Hepatocyte (in vitro differentiated cells): Measurements from ENCODE around the gene R3HDM4. TPM values are rescaled to one million over a fixed set of nuclear protein-coding genes. Genes with fewer than 3 reads are reported as not detected.
A peak's percentile ranks its signal among the peaks of the same experiment; 100 is the strongest.

ENCODE experiments used
- DNase-seq: peaks from one replicate; pipeline ENCODE4 v3.0.0-alpha.2; 2016; ENCODE audit warnings: low spot score
- H2AFZ ChIP-seq: fragments of 200-600 bp; sonication (generic); 2 replicates; pipeline ENCODE4 v1.6.0; 2016; ENCODE audit warnings: antibody characterized with exemption, mild to moderate bottlenecking
- H3K27ac ChIP-seq: fragments of 200-600 bp; sonication (generic); 2 replicates; pipeline ENCODE4 v1.5.1; 2016; ENCODE audit warnings: mild to moderate bottlenecking
- H3K27me3 ChIP-seq: fragments of 200-600 bp; sonication (generic); 2 replicates; pipeline ENCODE4 v1.6.1; 2016
- H3K36me3 ChIP-seq: fragments of 200-600 bp; sonication (generic); replicated peaks from 2 replicates; pipeline ENCODE4 v1.5.1; 2016; ENCODE audit warnings: low read depth; ENCODE audit not compliant: insufficient read depth
- H3K4me1 ChIP-seq: fragments of 200-600 bp; sonication (generic); 2 replicates; pipeline ENCODE4 v1.5.1; 2016; ENCODE audit warnings: mild to moderate bottlenecking, moderate library complexity; ENCODE audit not compliant: insufficient read depth
- H3K4me2 ChIP-seq: fragments of 200-600 bp; sonication (generic); 2 replicates; pipeline ENCODE4 v1.6.0; 2016
- H3K4me3 ChIP-seq: fragments of 200-600 bp; sonication (generic); 2 replicates; pipeline ENCODE4 v1.5.1; 2016; ENCODE audit warnings: mild to moderate bottlenecking
- H3K79me2 ChIP-seq: fragments of 200-600 bp; sonication (generic); 2 replicates; pipeline ENCODE4 v1.6.0; 2017; ENCODE audit warnings: mild to moderate bottlenecking
- H3K9me2 ChIP-seq: fragments of 200-600 bp; sonication (generic); replicated peaks from 2 replicates; pipeline ENCODE4 v1.6.0; 2017; ENCODE audit warnings: mild to moderate bottlenecking; ENCODE audit not compliant: insufficient read depth
- H3K9me3 ChIP-seq: fragments of 200-600 bp; sonication (generic); 2 replicates; pipeline ENCODE4 v1.5.1; 2016; ENCODE audit warnings: low read depth, mild to moderate bottlenecking
- H4K20me1 ChIP-seq: fragments of 200-600 bp; sonication (generic); 2 replicates; pipeline ENCODE4 v1.6.0; 2016; ENCODE audit warnings: mild to moderate bottlenecking; ENCODE audit not compliant: insufficient read depth, poor library complexity, severe bottlenecking
- EZH2 ChIP-seq: fragments of 200-600 bp; sonication (generic); IDR thresholded peaks from 2 replicates; pipeline ENCODE4 v1.6.1; 2016; ENCODE audit warnings: antibody characterized with exemption, mild to moderate bottlenecking, borderline replicate concordance
- EZH2phosphoT487 ChIP-seq: fragments of 200-600 bp; sonication (generic); IDR thresholded peaks from one replicate; pipeline ENCODE4 v1.6.1; 2018; ENCODE audit warnings: antibody characterized with exemption, mild to moderate bottlenecking, low read depth, moderate library complexity; ENCODE audit not compliant: unreplicated experiment, severe bottlenecking
- WGBS: methylation state at CpG from one replicate; pipeline ENCODE4 v1.1.6; 2016; ENCODE audit warnings: low lambda C conversion rate; ENCODE audit errors: missing lambda C conversion rate; 5-methylcytosine and 5-hydroxymethylcytosine counted together
- polyA plus RNA-seq: library from polyadenylated mRNA; unstranded; fragments of >200 nt; fragmentation: Nextera tagmentation; extraction: Ambion mirVana; gene quantifications from 2 replicates; pipeline ENCODE4 v1.2.1, GENCODE V29; 2016
- total RNA-seq: library from RNA; depleted of rRNA; stranded (reverse); fragments of >200 nt; gene quantifications from 2 replicates; pipeline ENCODE4 v1.2.3, GENCODE V29; 2014
- TF ChIP-seq, protein P1 (sequence below): fragments of 200-600 bp; sonication (generic); IDR thresholded peaks from 2 replicates; pipeline ENCODE4 v1.5.1; 2016; ENCODE audit warnings: antibody characterized with exemption, mild to moderate bottlenecking; ENCODE audit not compliant: poor library complexity

The R3HDM4 gene
- total and polyA plus RNA-seq, 2 experiments from 2014 or later, result 44.1 to 86.6 TPM

DNA sequence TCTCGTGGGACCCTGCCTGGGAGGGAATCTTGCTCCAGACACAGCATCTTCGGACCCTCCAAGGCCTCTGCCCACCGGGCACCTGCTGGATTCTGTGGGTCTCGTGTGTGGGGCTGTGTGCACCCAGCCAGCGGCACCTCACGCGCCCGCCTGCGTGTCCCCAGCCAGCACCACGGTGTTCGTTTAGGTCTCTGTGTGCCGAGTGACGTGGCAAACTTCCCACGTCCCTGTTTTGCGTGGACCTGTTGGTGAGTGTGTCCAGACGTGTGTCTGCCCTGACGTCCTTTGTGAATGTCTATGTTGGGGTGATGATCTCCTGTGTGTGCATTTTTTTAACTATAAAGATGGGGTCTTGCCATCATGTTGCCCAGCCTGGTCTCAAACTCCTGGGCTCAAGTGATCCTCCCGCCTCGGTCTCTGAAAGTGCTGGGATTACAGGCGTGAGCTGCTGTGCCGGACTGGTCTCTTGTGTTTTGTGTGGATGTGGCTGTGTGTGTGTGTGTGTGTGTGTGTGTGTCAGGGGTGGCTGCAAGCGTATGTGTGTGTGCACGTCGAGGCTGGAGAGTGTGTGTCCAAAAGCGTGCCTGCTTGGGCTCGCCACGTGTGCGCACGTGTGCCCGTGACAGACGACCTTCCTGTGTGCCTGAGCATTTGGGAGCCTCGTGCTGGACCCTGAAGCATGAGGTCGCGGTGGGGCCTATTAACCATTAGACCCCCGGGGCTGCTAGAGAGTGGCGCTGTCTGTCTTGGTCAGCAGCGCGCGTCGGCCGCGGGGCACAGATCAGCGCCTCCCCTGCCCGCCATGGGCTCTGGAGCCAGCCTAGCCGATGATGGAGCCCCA, 28.5 kb upstream of the R3HDM4 start:
- H3K9me2 ChIP-seq, result no peaks in the 10 kb centered on the region
- no peak for DNase-seq
- peaks cover 99% of the 10 kb centered on the region for H3K79me2 ChIP-seq
- no peak overlapping the region for H3K27ac ChIP-seq
- no peak overlapping the region for H3K4me2 ChIP-seq
- WGBS, result 95% methylated on average over 45 of the region's 45 CpGs
- H2AFZ ChIP-seq, result no peak overlapping the region
- H3K9me3 ChIP-seq, result no peaks in the 10 kb centered on the region
- H3K4me1 ChIP-seq, result peaks cover 38% of the 10 kb centered on the region
- H3K36me3 ChIP-seq, result no peaks in the 10 kb centered on the region
- TF ChIP-seq EZH2phosphoT487 (no peak), EZH2 (no peak)
- TF ChIP-seq, protein P1, sequence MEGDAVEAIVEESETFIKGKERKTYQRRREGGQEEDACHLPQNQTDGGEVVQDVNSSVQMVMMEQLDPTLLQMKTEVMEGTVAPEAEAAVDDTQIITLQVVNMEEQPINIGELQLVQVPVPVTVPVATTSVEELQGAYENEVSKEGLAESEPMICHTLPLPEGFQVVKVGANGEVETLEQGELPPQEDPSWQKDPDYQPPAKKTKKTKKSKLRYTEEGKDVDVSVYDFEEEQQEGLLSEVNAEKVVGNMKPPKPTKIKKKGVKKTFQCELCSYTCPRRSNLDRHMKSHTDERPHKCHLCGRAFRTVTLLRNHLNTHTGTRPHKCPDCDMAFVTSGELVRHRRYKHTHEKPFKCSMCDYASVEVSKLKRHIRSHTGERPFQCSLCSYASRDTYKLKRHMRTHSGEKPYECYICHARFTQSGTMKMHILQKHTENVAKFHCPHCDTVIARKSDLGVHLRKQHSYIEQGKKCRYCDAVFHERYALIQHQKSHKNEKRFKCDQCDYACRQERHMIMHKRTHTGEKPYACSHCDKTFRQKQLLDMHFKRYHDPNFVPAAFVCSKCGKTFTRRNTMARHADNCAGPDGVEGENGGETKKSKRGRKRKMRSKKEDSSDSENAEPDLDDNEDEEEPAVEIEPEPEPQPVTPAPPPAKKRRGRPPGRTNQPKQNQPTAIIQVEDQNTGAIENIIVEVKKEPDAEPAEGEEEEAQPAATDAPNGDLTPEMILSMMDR, result no peak
- H4K20me1 ChIP-seq, result peaks cover 86% of the 10 kb centered on the region
- no peak overlapping the region for H3K4me3 ChIP-seq
- H3K27me3 ChIP-seq, result no peaks in the 10 kb centered on the region

DNA sequence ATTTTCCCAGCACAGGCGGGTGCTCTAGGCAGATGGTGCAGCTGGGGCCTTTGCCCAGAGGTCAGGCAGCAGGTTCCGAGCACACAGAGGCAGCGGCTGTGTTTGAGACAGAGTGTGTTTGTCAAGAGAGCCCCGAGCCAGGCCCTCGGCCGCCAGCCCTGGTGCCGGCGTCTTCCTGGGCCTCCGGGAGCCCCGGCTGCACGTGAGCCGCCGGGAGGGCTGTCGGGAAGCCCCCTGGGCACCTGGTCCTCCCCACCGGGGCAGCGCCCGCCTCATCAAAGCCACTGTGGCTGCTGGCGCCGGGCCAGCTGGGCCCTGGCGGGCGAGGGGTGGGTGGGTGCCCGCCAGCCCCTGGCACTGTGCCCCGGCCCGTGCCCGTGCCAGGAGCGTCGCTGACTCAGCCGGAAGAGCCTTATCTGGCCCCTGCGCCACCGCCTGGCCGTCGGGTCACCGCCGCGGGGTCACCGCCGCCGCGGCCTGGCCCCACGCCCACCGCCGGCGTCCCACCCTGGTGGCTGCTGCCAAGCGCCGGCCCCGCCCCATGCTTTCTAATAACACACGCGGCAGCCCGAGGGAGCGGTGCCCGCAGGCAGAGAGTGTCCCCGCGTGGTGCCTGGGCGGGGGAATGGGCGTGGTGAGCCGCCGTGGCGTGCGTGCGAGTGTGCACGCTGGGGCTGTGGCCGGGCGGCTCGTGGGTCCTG, 27.7 kb upstream of the R3HDM4 start:
- peak overlapping the region; percentile 57 for H3K27ac ChIP-seq
- no peaks in the 10 kb centered on the region for H3K36me3 ChIP-seq
- H3K4me3 ChIP-seq, result no peak overlapping the region
- WGBS, result 93% methylated on average over 35 of the region's 64 CpGs
- H3K4me1 ChIP-seq, result peaks cover 38% of the 10 kb centered on the region
- H3K79me2 ChIP-seq, result peaks cover 99% of the 10 kb centered on the region
- H3K4me2 ChIP-seq, result no peak overlapping the region
- H4K20me1 ChIP-seq, result peaks cover 91% of the 10 kb centered on the region
- H3K9me3 ChIP-seq, result no peaks in the 10 kb centered on the region
- H3K27me3 ChIP-seq, result no peaks in the 10 kb centered on the region
- TF ChIP-seq, protein P1, result no peak
- no peak for TF ChIP-seq EZH2
- no peaks in the 10 kb centered on the region for H3K9me2 ChIP-seq
- DNase-seq, result no peak
- no peak overlapping the region for H2AFZ ChIP-seq

DNA sequence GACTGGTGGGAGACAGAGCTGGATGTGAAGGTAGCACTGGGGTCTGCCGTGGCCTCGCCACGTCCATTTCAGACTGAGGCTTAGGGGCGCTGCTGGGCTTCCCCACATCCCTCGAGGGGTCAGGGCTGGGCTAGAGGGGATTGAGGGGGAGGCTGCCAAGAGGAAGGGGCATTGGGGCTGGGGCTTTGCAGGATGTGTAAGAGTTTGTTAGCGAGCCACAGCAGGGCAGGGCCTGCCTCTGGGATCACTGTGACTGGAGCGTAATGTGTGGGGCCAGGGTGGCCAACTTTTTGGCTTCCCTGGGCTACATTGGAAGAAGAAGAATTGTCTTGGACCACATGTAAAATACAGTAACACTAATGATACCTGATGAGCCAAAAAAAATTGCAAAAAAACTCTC, 26.9 kb upstream of the R3HDM4 start:
- Histone ChIP-seq H2AFZ (no peak overlapping the region), H3K9me2 (no peaks in the 10 kb centered on the region), H3K27ac (peak overlapping the region; percentile 57), H3K9me3 (no peaks in the 10 kb centered on the region), H3K79me2 (peaks cover 99% of the 10 kb centered on the region), H3K4me3 (no peak overlapping the region), H3K4me1 (peaks cover 39% of the 10 kb centered on the region), H3K27me3 (no peaks in the 10 kb centered on the region), H4K20me1 (peaks cover 92% of the 10 kb centered on the region), H3K4me2 (no peak overlapping the region), H3K36me3 (no peaks in the 10 kb centered on the region)
- no peak for TF ChIP-seq EZH2phosphoT487
- no peak for TF ChIP-seq EZH2
- TF ChIP-seq, protein P1, result no peak
- DNase-seq, result no peak
- WGBS, result 91% methylated on average over 7 of the region's 7 CpGs
